Gastrocnemius medialis (tissue), 4 donors: ENCODE measurements around the gene DNAL1. TPM values are rescaled to one million over a fixed set of nuclear protein-coding genes. Genes with fewer than 3 reads are reported as not detected.

Experiments
- ATAC-seq, 2 donors: fragments of 150-250 bp; one replicate each; pipeline ENCODE4 v1.9.1; 2016
- DNase-seq, 2 donors: peaks; one replicate each; pipeline ENCODE4 v3.0.0-alpha.2; 2019
- H3K27ac ChIP-seq, 4 donors: fragments of 200-600 bp; sonication (generic); 1 replicate in 1 of 4; 2 replicates in 3 of 4; pipeline ENCODE4 v1.5.1; 2016 to 2018; ENCODE audit warnings: mild to moderate bottlenecking in 2 of 4, moderate library complexity in 1 of 4
- H3K27me3 ChIP-seq, 3 donors: fragments of 200-600 bp; sonication (generic) in 2 of 3; 1 replicate in 1 of 3; 2 replicates in 2 of 3; pipeline versions ENCODE4 v1.5.1 to v1.6.0; 2016 to 2019; ENCODE audit warnings: mild to moderate bottlenecking in 1 of 3, moderate library complexity in 1 of 3
- H3K36me3 ChIP-seq, 2 donors: fragments of 200-600 bp; sonication (generic) in 1 of 2; one replicate each; pipeline ENCODE4 v1.5.1; 2017 to 2018
- H3K4me1 ChIP-seq, 2 donors: fragments of 200-600 bp; sonication (generic) in 1 of 2; one replicate each; pipeline ENCODE4 v1.5.1; 2016 to 2017; ENCODE audit warnings: mild to moderate bottlenecking in 2 of 2
- H3K4me3 ChIP-seq, 4 donors: fragments of 200-600 bp; sonication (generic) in 3 of 4; 1 replicate in 1 of 4; 2 replicates in 3 of 4; pipeline ENCODE4 v1.5.1; 2016 to 2019; ENCODE audit warnings: mild to moderate bottlenecking in 2 of 4
- H3K9me3 ChIP-seq, 3 donors: fragments of 200-600 bp; sonication (generic) in 2 of 3; 1 replicate in 1 of 3; 2 replicates in 2 of 3; pipeline ENCODE4 v1.5.1; 2016 to 2019
- CTCF ChIP-seq, 5 experiments: fragments of 450-650 bp in 3 of 5; fragments of 200-600 bp in 2 of 5; sonication (generic) in 2 of 5; IDR thresholded peaks in 4 of 5; conservative IDR thresholded peaks in 1 of 5; 1 replicate in 4 of 5; 2 replicates in 1 of 5; pipeline ENCODE4 v1.5.1; 2016 to 2019; ENCODE audit warnings: antibody characterized with exemption in 5 of 5, mild to moderate bottlenecking in 3 of 5, moderate library complexity in 3 of 5
- POLR2A ChIP-seq, 2 donors: fragments of 450-650 bp; IDR thresholded peaks; one replicate each; pipeline ENCODE4 v1.6.1; 2017; ENCODE audit warnings: antibody characterized with exemption in 2 of 2, mild to moderate bottlenecking in 2 of 2, moderate library complexity in 2 of 2
- in situ Hi-C, 4 donors: fragments of 200-750 bp; cut with MboI; loops; one replicate each; pipeline versions ENCODE4 v1.15.0 to v1.8.0; 2017; ENCODE audit warnings: low sequenced_read_pairs in 4 of 4
- intact Hi-C: fragments of 100-400 bp; cut with DNase I; formaldehyde crosslinking; loops from one replicate; pipeline ENCODE4 v1.15.1; 2023; ENCODE audit warnings: low total_unique reads
- total RNA-seq, 4 donors: library from RNA; depleted of rRNA; stranded (reverse); fragments of >200 nt; gene quantifications; one replicate each; pipeline versions ENCODE4 v1.1.0 to v1.2.3, GENCODE V29; 2016

DNAL1 gene
- total RNA-seq, 4 donors from 2014 or later = 6.4 to 8.2 (median 7.7) TPM

- intact Hi-C loops (no loop called here), in situ Hi-C loops (loop anchor here in 2 of 4 donors (10.0 kb wide), 2 partner anchors 56 to 66 kb away; partner anchors contain the start of gene DNAL1 (in 1 of the 2))
- no peak overlapping the region for H3K4me3 ChIP-seq
- ATAC-seq = no peak
- no peaks in the 10 kb centered on the region for H3K27me3 ChIP-seq
- H3K9me3 ChIP-seq = no peaks in the 10 kb centered on the region
- no peak overlapping the region for H3K27ac ChIP-seq
- no peaks in the 10 kb centered on the region for H3K36me3 ChIP-seq
- H3K4me1 ChIP-seq = peaks cover 16 to 21% of the 10 kb centered on the region in 2 donors
- DNase-seq = no peak
- TF ChIP-seq POLR2A (IDR thresholded peaks at IDR 0.05) (no peak), CTCF (IDR thresholded peaks at IDR 0.05 in 4 of 5, conservative IDR thresholded peaks at IDR 0.05 in 1 of 5) (no peak)
These were observed 66.0 kb downstream of the DNAL1 start for GRCh38 chr14:73710737-73711136.

- Histone ChIP-seq H3K4me1 (peaks cover 16 to 21% of the 10 kb centered on the region in 2 donors), H3K4me3 (peak overlapping the region; percentile 72 to 87 (median 80)), H3K27ac (peak overlapping the region; percentile 2 to 81 (median 14)), H3K27me3 (no peaks in the 10 kb centered on the region), H3K36me3 (peaks cover 0 to 4% of the 10 kb centered on the region in 2 donors), H3K9me3 (no peaks in the 10 kb centered on the region)
- DNase-seq = no peak
- in situ Hi-C loops = loop anchor here in 2 of 4 donors (10.0 kb wide), 2 partner anchors 57 to 67 kb away; partner anchors contain the start of gene DNAL1 (in 1 of the 2)
- TF ChIP-seq CTCF (IDR thresholded peaks at IDR 0.05 in 4 of 5, conservative IDR thresholded peaks at IDR 0.05 in 1 of 5) (no peak), POLR2A (IDR thresholded peaks at IDR 0.05) (no peak)
- intact Hi-C loops = loop anchor here (2.0 kb wide), 1 partner anchor 67 kb away; the partner anchor contains the start of gene DNAL1
- no peak for ATAC-seq
These were observed 67.3 kb downstream of the DNAL1 start for GRCh38 chr14:73712071-73712506.

- Histone ChIP-seq H3K27me3 (no peaks in the 10 kb centered on the region), H3K4me1 (peaks cover 16 to 21% of the 10 kb centered on the region in 2 donors), H3K27ac (peak overlapping the region; percentile 2 to 81 (median 14)), H3K36me3 (peaks cover 0 to 7% of the 10 kb centered on the region in 2 donors), H3K4me3 (peak overlapping the region; percentile 72 to 87 (median 80)), H3K9me3 (no peaks in the 10 kb centered on the region)
- intact Hi-C loops = loop anchor here (2.0 kb wide), 1 partner anchor 68 kb away; the partner anchor contains the start of gene DNAL1
- no peak for TF ChIP-seq POLR2A (IDR thresholded peaks at IDR 0.05)
- TF ChIP-seq CTCF (IDR thresholded peaks at IDR 0.05 in 4 of 5, conservative IDR thresholded peaks at IDR 0.05 in 1 of 5) = no peak
- ATAC-seq (no peak), DNase-seq (no peak)
- in situ Hi-C loops = loop anchor here in 2 of 4 donors (10.0 kb wide), 2 partner anchors 58 to 68 kb away; partner anchors contain the start of gene DNAL1 (in 1 of the 2)
These were observed 67.9 kb downstream of the DNAL1 start for GRCh38 chr14:73712540-73713180.

- peak overlapping the region; percentile 72 to 87 (median 80) for H3K4me3 ChIP-seq
- no peaks in the 10 kb centered on the region for H3K27me3 ChIP-seq
- H3K36me3 ChIP-seq = peaks cover 0 to 14% of the 10 kb centered on the region in 2 donors
- TF ChIP-seq CTCF (IDR thresholded peaks at IDR 0.05 in 4 of 5, conservative IDR thresholded peaks at IDR 0.05 in 1 of 5) (no peak), POLR2A (IDR thresholded peaks at IDR 0.05) (no peak)
- intact Hi-C loops (loop anchor here (2.0 kb wide), 1 partner anchor 69 kb away; the partner anchor contains the start of gene DNAL1), in situ Hi-C loops (loop anchor here in 2 of 4 donors (10.0 kb wide), 2 partner anchors 59 to 69 kb away; partner anchors contain the start of gene DNAL1 (in 1 of the 2))
- peak overlapping the region; percentile 81 to 93 (median 82) for H3K27ac ChIP-seq
- H3K9me3 ChIP-seq = no peaks in the 10 kb centered on the region
- no peak for DNase-seq
- H3K4me1 ChIP-seq = peaks cover 16 to 21% of the 10 kb centered on the region in 2 donors
- no peak for ATAC-seq
These were observed 68.5 kb downstream of the DNAL1 start for GRCh38 chr14:73713206-73713802.
